ENCODE measurements around the gene ACAD11.

Gene ACAD11

GRCh38 chr3:132509506-132509905 is 150.1 kb downstream of the ACAD11 start (continued):
- TF ChIP-seq PATZ1 (CRISPR knock-in tag; IDR thresholded peaks at IDR 0.05; ENCODE audit: borderline replicate concordance) = no peak

GRCh38 chr3:132509096-132509495 is 150.5 kb downstream of the ACAD11 start:
- TF ChIP-seq SNAI2 (CRISPR knock-in tag; IDR thresholded peaks at IDR 0.05) (no peak), ZC3H10 (CRISPR knock-in tag; IDR thresholded peaks at IDR 0.05) (no peak), TSHZ2 (CRISPR knock-in tag; IDR thresholded peaks at IDR 0.05) (no peak), GLIS3 (CRISPR knock-in tag; IDR thresholded peaks at IDR 0.05) (no peak), ARNTL (CRISPR knock-in tag; IDR thresholded peaks at IDR 0.05; ENCODE audit: borderline replicate concordance, low read depth) (no peak), ZFP3 (CRISPR knock-in tag; IDR thresholded peaks at IDR 0.05) (no peak), ESRRG (CRISPR knock-in tag; IDR thresholded peaks at IDR 0.05) (no peak), BACH2 (CRISPR knock-in tag; IDR thresholded peaks at IDR 0.05; ENCODE audit: borderline replicate concordance) (no peak), TCF4 (CRISPR knock-in tag; IDR thresholded peaks at IDR 0.05; ENCODE audit: borderline replicate concordance) (no peak), RARB (CRISPR knock-in tag; IDR thresholded peaks at IDR 0.05) (no peak), ZFP30 (CRISPR knock-in tag; IDR thresholded peaks at IDR 0.05) (no peak), ZNF70 (CRISPR knock-in tag; IDR thresholded peaks at IDR 0.05) (no peak), ISL1 (CRISPR knock-in tag; IDR thresholded peaks at IDR 0.05) (no peak)
- TF ChIP-seq, protein P1, sequence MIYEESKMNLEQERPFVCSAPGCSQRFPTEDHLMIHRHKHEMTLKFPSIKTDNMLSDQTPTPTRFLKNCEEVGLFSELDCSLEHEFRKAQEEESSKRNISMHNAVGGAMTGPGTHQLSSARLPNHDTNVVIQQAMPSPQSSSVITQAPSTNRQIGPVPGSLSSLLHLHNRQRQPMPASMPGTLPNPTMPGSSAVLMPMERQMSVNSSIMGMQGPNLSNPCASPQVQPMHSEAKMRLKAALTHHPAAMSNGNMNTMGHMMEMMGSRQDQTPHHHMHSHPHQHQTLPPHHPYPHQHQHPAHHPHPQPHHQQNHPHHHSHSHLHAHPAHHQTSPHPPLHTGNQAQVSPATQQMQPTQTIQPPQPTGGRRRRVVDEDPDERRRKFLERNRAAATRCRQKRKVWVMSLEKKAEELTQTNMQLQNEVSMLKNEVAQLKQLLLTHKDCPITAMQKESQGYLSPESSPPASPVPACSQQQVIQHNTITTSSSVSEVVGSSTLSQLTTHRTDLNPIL (CRISPR knock-in tag; IDR thresholded peaks at IDR 0.05; ENCODE audit: low read depth) = no peak
- TF ChIP-seq, protein P2, sequence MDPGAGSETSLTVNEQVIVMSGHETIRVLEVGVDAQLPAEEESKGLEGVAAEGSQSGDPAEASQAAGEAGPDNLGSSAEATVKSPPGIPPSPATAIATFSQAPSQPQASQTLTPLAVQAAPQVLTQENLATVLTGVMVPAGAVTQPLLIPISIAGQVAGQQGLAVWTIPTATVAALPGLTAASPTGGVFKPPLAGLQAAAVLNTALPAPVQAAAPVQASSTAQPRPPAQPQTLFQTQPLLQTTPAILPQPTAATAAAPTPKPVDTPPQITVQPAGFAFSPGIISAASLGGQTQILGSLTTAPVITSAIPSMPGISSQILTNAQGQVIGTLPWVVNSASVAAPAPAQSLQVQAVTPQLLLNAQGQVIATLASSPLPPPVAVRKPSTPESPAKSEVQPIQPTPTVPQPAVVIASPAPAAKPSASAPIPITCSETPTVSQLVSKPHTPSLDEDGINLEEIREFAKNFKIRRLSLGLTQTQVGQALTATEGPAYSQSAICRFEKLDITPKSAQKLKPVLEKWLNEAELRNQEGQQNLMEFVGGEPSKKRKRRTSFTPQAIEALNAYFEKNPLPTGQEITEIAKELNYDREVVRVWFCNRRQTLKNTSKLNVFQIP (CRISPR knock-in tag; IDR thresholded peaks at IDR 0.05; ENCODE audit: borderline replicate concordance, low read depth) = no peak
- ATAC-seq = no peak

Measured in SK-N-SH treated with all-trans-retinoic acid at 6 μM for 48 hours (cell line).